G401.6 (cell line): ENCODE data around the gene RPS14.

Experiments
- FAIRE-seq: peaks from 2 replicates; lab custom pipeline; 2012; peaks lifted over from hg19 to GRCh38; lab: Jason Lieb, UNC

Gene RPS14

GRCh38 chr5:150400316-150401075, 49.0 kb downstream of the RPS14 start:
- no peak for FAIRE-seq

GRCh38 chr5:150399524-150400211, 49.9 kb downstream of the RPS14 start:
- FAIRE-seq = no peak

GRCh38 chr5:150398722-150399523, 50.6 kb downstream of the RPS14 start:
- FAIRE-seq = no peak

DNA sequence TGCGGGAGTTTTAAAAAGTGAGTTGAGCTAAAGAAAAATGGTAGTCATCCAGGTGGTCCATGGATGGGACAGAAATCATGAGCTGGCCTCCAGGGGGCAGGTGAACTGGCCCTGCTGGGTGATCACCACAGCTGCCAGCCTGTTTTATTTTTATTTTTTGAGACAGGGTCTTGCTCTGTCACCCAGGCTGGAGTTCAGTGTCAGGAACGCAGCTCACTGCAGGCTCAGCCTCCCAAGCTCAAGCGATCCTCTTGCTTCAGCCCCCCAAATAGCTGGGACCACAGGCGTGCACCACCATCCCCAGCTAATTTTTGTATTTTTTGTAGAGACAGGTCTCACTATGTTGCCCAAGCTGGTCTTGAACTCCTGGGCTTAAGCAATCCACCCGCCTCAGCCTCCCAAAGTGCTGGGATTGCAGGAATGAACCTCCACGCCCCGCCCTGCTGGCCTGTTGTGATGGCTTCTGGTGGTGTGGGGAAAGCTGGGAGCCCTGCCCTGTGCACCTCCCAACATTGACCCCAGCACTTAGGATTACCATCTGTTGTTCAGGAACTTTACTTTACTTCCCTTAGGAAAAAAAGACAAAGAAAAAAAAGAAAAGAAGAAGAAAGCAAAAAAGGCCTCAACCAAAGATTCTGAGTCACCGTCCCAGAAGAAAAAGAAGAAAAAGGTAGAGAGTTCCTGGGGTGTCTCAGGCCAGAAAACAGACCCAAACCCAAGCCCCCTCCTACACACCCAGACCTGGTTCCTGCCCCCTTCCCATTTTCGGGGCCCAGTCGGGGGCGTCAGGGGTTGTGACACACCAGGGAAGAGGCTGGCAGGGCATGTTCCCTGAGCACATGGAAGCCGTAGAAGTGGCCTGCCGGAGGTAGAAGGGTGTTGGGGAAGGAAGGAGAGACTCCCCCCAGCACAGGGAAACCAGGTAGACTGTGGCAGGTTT, 51.5 kb downstream of the RPS14 start:
- FAIRE-seq = no peak

DNA sequence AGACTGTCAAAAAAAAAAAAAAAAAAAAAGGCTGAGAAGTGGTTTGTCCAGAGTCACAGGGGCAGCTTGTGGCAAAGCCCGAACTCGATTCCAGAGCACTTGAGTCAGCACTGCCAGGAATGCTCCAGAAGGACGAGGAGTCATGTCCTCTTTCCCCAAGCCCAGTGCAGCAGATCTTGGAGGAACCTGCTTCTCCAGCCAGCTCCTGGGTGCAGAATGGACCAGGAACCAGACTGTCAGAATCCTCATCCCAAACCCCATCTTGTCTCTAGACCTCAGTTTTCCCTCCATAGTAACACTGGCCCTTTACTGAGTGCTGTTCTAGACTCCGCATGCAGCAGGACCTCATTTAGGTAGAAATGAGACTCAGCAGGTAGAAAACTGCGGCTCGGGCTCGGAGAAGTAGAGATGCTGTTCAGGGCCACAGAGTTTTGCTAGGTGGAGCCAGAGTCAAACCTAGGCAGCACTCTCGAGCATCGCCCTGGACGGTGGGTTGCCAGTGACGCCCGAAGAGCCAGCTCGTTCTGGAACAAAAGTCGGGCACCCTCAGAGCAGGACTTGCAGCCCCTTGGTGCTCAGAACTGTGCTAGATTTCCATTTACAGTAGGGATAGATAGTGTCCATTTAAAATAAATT, 52.3 kb downstream of the RPS14 start:
- no peak for FAIRE-seq

DNA sequence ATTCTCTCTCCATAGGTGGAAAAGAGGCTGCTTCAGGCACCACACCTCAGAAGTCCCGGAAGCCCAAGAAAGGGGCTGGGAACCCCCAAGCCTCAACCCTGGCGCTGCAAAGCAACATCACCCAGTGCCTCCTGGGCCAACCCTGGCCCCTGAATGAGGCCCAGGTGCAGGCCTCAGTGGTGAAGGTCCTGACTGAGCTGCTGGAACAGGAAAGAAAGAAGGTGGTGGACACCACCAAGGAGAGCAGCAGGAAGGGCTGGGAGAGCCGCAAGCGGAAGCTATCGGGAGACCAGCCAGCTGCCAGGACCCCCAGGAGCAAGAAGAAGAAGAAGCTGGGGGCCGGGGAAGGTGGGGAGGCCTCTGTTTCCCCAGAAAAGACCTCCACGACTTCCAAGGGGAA, 53.3 kb downstream of the RPS14 start:
- FAIRE-seq = no peak

DNA sequence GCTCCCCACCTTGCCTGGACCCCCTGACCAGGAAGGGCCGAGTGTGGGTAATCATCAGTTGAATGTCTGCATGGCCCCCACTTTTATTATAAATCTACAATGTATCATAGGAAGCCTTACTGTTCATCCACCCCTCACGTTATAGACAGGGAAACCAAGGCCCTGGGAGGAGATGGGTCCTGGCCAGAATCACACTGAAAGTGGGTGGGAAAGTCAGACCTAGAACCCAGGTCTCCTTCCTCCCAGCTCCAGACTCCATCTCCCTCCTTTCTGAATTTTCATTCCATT, 53.9 kb downstream of the RPS14 start:
- no peak for FAIRE-seq

- FAIRE-seq = no peak
Observed at GRCh38 chr5:150394912-150395687, 54.4 kb downstream of the RPS14 start.

DNA sequence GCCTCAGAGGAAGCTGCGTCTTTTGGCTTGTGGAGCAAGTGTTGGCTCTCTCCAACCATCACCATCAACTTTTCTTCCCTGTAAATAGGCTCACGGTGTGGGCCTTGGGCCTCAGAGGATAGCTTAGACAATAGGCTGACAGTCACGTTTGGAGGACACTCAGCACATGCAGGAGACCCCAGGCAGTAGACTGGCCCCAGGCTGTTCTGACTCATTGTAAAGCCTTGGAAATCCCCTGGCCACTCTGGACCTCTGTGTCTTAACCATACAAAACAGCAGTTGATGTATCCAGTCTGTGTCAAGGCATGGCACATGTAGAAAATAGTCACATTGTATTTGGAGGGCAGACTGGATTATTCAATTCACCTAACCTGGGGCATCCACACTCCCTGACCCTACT, 55.4 kb downstream of the RPS14 start:
- FAIRE-seq = no peak

DNA sequence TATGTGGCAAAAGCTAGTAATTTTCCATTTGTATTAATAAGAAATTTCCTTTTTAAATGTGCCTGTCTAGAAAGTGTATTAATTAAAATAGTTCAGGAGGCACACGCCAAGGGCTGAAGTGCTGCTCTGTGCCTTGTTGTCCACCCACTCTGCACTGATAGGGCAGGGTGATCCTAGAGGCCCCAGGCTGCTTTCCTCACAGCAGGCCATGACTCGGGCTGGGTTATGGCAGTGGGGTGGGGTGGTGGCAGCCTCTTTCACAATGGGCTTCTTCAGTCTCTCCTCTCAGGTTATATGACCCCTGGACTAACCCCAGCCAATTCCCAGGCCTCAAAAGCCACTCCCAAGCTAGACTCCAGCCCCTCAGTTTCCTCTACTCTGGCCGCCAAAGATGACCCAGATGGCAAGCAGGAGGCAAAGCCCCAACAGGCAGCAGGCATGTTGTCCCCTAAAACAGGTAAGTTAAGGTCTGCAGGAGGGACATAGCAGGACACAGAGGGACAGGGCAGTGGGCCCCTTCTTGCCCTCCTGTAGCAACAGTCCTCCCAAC, 56.4 kb downstream of the RPS14 start:
- FAIRE-seq = no peak

- no peak for FAIRE-seq
Observed at GRCh38 chr5:150392680-150393079, 56.9 kb downstream of the RPS14 start.
